Activated CD4-positive, alpha-beta memory T cell treated with anti-CD3 and anti-CD28 coated beads for 36 hours (primary cell): ENCODE results near the gene SNTB2. TPM values are rescaled to one million over a fixed set of nuclear protein-coding genes. Genes with fewer than 3 reads are reported as not detected.
"Not testable (repeated sequence)": the region's sequence is repeated elsewhere in the genome, so short reads cannot be mapped to it uniquely, and the experiment has no call there.

Source experiments
- CTCF ChIA-PET: fragments of 350-600 bp; sonication (Branson Sonifier 250); formaldehyde crosslinking; loops from one replicate; lab custom pipeline; 2021; ENCODE audit warnings: antibody characterized with exemption, inconsistent platforms; lab: Charles Lee
- POLR2A ChIA-PET: fragments of 350-600 bp; sonication (Branson Sonifier 250); formaldehyde crosslinking; loops from one replicate; lab custom pipeline; 2021; ENCODE audit warnings: antibody characterized with exemption; lab: Charles Lee
- DNase-seq: peaks from one replicate; pipeline ENCODE4 v3.0.0-alpha.2; 2020
- H3K27ac Mint-ChIP-seq: one replicate; pipeline ENCODE4 v1.8.0; 2021; ENCODE audit warnings: mixed read lengths
- H3K27me3 Mint-ChIP-seq: one replicate; pipeline ENCODE4 v1.8.0; 2021; ENCODE audit warnings: mixed read lengths
- H3K36me3 Mint-ChIP-seq: one replicate; pipeline ENCODE4 v1.8.0; 2021; ENCODE audit warnings: mixed read lengths
- H3K4me1 Mint-ChIP-seq: one replicate; pipeline ENCODE4 v1.8.0; 2021; ENCODE audit warnings: low read depth, mixed read lengths
- H3K4me3 Mint-ChIP-seq: one replicate; pipeline ENCODE4 v1.8.0; 2021; ENCODE audit warnings: mild to moderate bottlenecking, mixed read lengths
- H3K9me3 Mint-ChIP-seq: one replicate; pipeline ENCODE4 v1.8.0; 2021; ENCODE audit warnings: mixed read lengths
- intact Hi-C: fragments of 100-400 bp; cut with micrococcal nuclease; formaldehyde crosslinking; loops from one replicate; pipeline ENCODE4 v1.15.1; 2023
- total RNA-seq, 2 experiments: library from RNA; stranded (reverse); gene quantifications; one replicate each; pipeline ENCODE4 v1.2.3, GENCODE V29; 2021

SNTB2 gene
- total RNA-seq, 2 experiments from 2014 or later: 19.8 to 20.1 TPM

GRCh38 chr16:69294051-69294450, 107.1 kb downstream of the SNTB2 start:
- CTCF ChIA-PET: no interaction called here

GRCh38 chr16:69296771-69297170, 109.8 kb downstream of the SNTB2 start:
- H3K36me3 Mint-ChIP-seq, DNase-seq, H3K4me3 Mint-ChIP-seq, H3K27me3 Mint-ChIP-seq, POLR2A ChIA-PET, H3K27ac Mint-ChIP-seq, H3K4me1 Mint-ChIP-seq, intact Hi-C loops, CTCF ChIA-PET, H3K9me3 Mint-ChIP-seq: not testable (repeated sequence)

More at GRCh38 chr16:69294051-69294450, 107.1 kb downstream of the SNTB2 start:
- intact Hi-C loops: no loop called here
- peaks cover 7% of the 10 kb centered on the region for H3K4me1 Mint-ChIP-seq
- H3K27me3 Mint-ChIP-seq: no peaks in the 10 kb centered on the region
- POLR2A ChIA-PET: no interaction called here
- DNase-seq: no peak
- no peaks in the 10 kb centered on the region for H3K9me3 Mint-ChIP-seq
- H3K4me3 Mint-ChIP-seq: no peak overlapping the region
- peaks cover 4% of the 10 kb centered on the region for H3K36me3 Mint-ChIP-seq
- no peak overlapping the region for H3K27ac Mint-ChIP-seq

GRCh38 chr16:69298261-69298660, 111.3 kb downstream of the SNTB2 start:
- Mint-ChIP-seq H3K36me3 (peaks cover 8% of the 10 kb centered on the region), H3K27ac (no peak overlapping the region), H3K4me3 (no peak overlapping the region), H3K9me3 (no peaks in the 10 kb centered on the region), H3K27me3 (no peaks in the 10 kb centered on the region), H3K4me1 (peaks cover 4% of the 10 kb centered on the region)
- CTCF ChIA-PET: no interaction called here
- POLR2A ChIA-PET: no interaction called here
- DNase-seq: no peak
- intact Hi-C loops: no loop called here

- POLR2A ChIA-PET: no interaction called here
- H3K36me3 Mint-ChIP-seq: peaks cover 8% of the 10 kb centered on the region
- DNase-seq: no peak
- no peaks in the 10 kb centered on the region for H3K9me3 Mint-ChIP-seq
- intact Hi-C loops: no loop called here
- no peaks in the 10 kb centered on the region for H3K4me1 Mint-ChIP-seq
- CTCF ChIA-PET: no interaction called here
- no peaks in the 10 kb centered on the region for H3K27me3 Mint-ChIP-seq
- H3K4me3 Mint-ChIP-seq: no peak overlapping the region
- H3K27ac Mint-ChIP-seq: no peak overlapping the region
These were observed 114.2 kb downstream of the SNTB2 start for GRCh38 chr16:69301187-69301586.

- no peak for DNase-seq
- H3K36me3 Mint-ChIP-seq: peaks cover 8% of the 10 kb centered on the region
- H3K27me3 Mint-ChIP-seq: no peaks in the 10 kb centered on the region
- no peaks in the 10 kb centered on the region for H3K4me1 Mint-ChIP-seq
- no peaks in the 10 kb centered on the region for H3K9me3 Mint-ChIP-seq
- H3K27ac Mint-ChIP-seq: no peak overlapping the region
- intact Hi-C loops: no loop called here
- no peak overlapping the region for H3K4me3 Mint-ChIP-seq
- ChIA-PET CTCF (interaction anchor here (1.3 kb wide), 1 partner anchor 152 kb away, joined by 3 read pairs; no protein-coding TSS in a partner anchor), POLR2A (interaction anchor here (0.6 kb wide), 1 partner anchor 405 kb away, joined by 3 read pairs; no protein-coding TSS in a partner anchor)
These were observed 114.9 kb downstream of the SNTB2 start for GRCh38 chr16:69301861-69302260.

GRCh38 chr16:69302301-69302700, 115.3 kb downstream of the SNTB2 start:
- intact Hi-C loops: no loop called here
- Mint-ChIP-seq H3K4me3 (no peak overlapping the region), H3K27ac (no peak overlapping the region), H3K36me3 (peaks cover 8% of the 10 kb centered on the region), H3K9me3 (no peaks in the 10 kb centered on the region), H3K27me3 (no peaks in the 10 kb centered on the region), H3K4me1 (no peaks in the 10 kb centered on the region)
- ChIA-PET CTCF (interaction anchor here (1.3 kb wide), 1 partner anchor 152 kb away, joined by 3 read pairs; no protein-coding TSS in a partner anchor), POLR2A (interaction anchor here (0.6 kb wide), 1 partner anchor 405 kb away, joined by 3 read pairs; no protein-coding TSS in a partner anchor)
- DNase-seq: no peak

- no peak overlapping the region for H3K4me3 Mint-ChIP-seq
- no peak for DNase-seq
- CTCF ChIA-PET: no interaction called here
These were observed 119.1 kb downstream of the SNTB2 start for GRCh38 chr16:69306031-69306430.

GRCh38 chr16:69307091-69307490, 120.1 kb downstream of the SNTB2 start:
- H3K27me3 Mint-ChIP-seq: no peaks in the 10 kb centered on the region

More at GRCh38 chr16:69306031-69306430, 119.1 kb downstream of the SNTB2 start:
- H3K4me1 Mint-ChIP-seq: peaks cover 7% of the 10 kb centered on the region
- POLR2A ChIA-PET: no interaction called here
- H3K36me3 Mint-ChIP-seq: no peaks in the 10 kb centered on the region
- no peak overlapping the region for H3K27ac Mint-ChIP-seq
- intact Hi-C loops: no loop called here
- no peaks in the 10 kb centered on the region for H3K9me3 Mint-ChIP-seq
- no peaks in the 10 kb centered on the region for H3K27me3 Mint-ChIP-seq

GRCh38 chr16:69307856-69308255, 120.9 kb downstream of the SNTB2 start:
- intact Hi-C loops: no loop called here
- no peaks in the 10 kb centered on the region for H3K9me3 Mint-ChIP-seq
- H3K4me3 Mint-ChIP-seq: no peak overlapping the region
- CTCF ChIA-PET: no interaction called here
- POLR2A ChIA-PET: no interaction called here
- H3K36me3 Mint-ChIP-seq: no peaks in the 10 kb centered on the region
- no peak for DNase-seq
- H3K27ac Mint-ChIP-seq: no peak overlapping the region
- H3K4me1 Mint-ChIP-seq: peaks cover 12% of the 10 kb centered on the region
- no peaks in the 10 kb centered on the region for H3K27me3 Mint-ChIP-seq

More at GRCh38 chr16:69307091-69307490, 120.1 kb downstream of the SNTB2 start:
- no peaks in the 10 kb centered on the region for H3K36me3 Mint-ChIP-seq
- no peaks in the 10 kb centered on the region for H3K9me3 Mint-ChIP-seq
- ChIA-PET POLR2A (no interaction called here), CTCF (no interaction called here)
- H3K4me1 Mint-ChIP-seq: peaks cover 9% of the 10 kb centered on the region
- no peak overlapping the region for H3K27ac Mint-ChIP-seq
- DNase-seq: no peak
- intact Hi-C loops: no loop called here
- no peak overlapping the region for H3K4me3 Mint-ChIP-seq

- H3K27ac Mint-ChIP-seq: no peak overlapping the region
- peaks cover 2% of the 10 kb centered on the region for H3K36me3 Mint-ChIP-seq
- intact Hi-C loops: no loop called here
- H3K4me3 Mint-ChIP-seq: no peak overlapping the region
- peaks cover 25% of the 10 kb centered on the region for H3K4me1 Mint-ChIP-seq
- CTCF ChIA-PET: no interaction called here
- H3K27me3 Mint-ChIP-seq: no peaks in the 10 kb centered on the region
- POLR2A ChIA-PET: no interaction called here
- H3K9me3 Mint-ChIP-seq: no peaks in the 10 kb centered on the region
- no peak for DNase-seq
These were observed 122.4 kb downstream of the SNTB2 start for GRCh38 chr16:69309316-69309715.

- CTCF ChIA-PET: interaction anchor here (1.3 to 1.6 kb wide), 2 partner anchors 18 to 123 kb away, joined by 4 to 5 read pairs; no protein-coding TSS in a partner anchor
- peak within 1 kb of the TSS; percentile 89 for H3K27ac Mint-ChIP-seq
- POLR2A ChIA-PET: interaction anchor here (1.1 kb wide), 1 partner anchor 161 kb away, joined by 4 read pairs; no protein-coding TSS in a partner anchor
- DNase-seq: peak; percentile 98
- H3K9me3 Mint-ChIP-seq: no peaks in the 10 kb centered on the region
- peaks cover 10% of the 10 kb centered on the region for H3K36me3 Mint-ChIP-seq
- H3K4me3 Mint-ChIP-seq: peak within 1 kb of the TSS; percentile 88
- no peaks in the 10 kb centered on the region for H3K27me3 Mint-ChIP-seq
- intact Hi-C loops: loop anchor here (1.0 to 2.0 kb wide), 3 partner anchors 19 to 124 kb away; partner anchors contain the start of genes COG8, NIP7, PDF and SNTB2
- H3K4me1 Mint-ChIP-seq: peaks cover 25% of the 10 kb centered on the region
These were observed 123.9 kb downstream of the SNTB2 start, which contains the start of gene VPS4A for GRCh38 chr16:69310653-69311532. Gene VPS4A, plus strand, starts transcription at chr16:69311350. Its CDS starts 162 bp downstream, at chr16:69311512.
